HEK293 (cell line): ENCODE data around the gene CXCL6.

Experiments
- AEBP2 ChIP-seq: fragments of 450-650 bp; formaldehyde crosslinking; IDR thresholded peaks from 2 replicates; pipeline ENCODE4 v1.5.1; 2016; ENCODE audit warnings: missing biosample characterization, missing genetic modification characterization, borderline replicate concordance
- CTCF ChIP-seq: fragments of 450-650 bp; formaldehyde crosslinking; IDR thresholded peaks from 2 replicates; pipeline ENCODE4 v1.5.1; 2016; ENCODE audit warnings: missing biosample characterization, missing genetic modification characterization
- GFI1B ChIP-seq: fragments of 450-650 bp; formaldehyde crosslinking; IDR thresholded peaks from 2 replicates; pipeline ENCODE4 v1.5.1; 2016; ENCODE audit warnings: missing biosample characterization, missing genetic modification characterization
- INSM2 ChIP-seq: fragments of 450-650 bp; formaldehyde crosslinking; IDR thresholded peaks from 2 replicates; pipeline ENCODE4 v1.5.1; 2016; ENCODE audit warnings: missing biosample characterization, missing genetic modification characterization
- PATZ1 ChIP-seq: fragments of 450-650 bp; formaldehyde crosslinking; IDR thresholded peaks from 2 replicates; pipeline ENCODE4 v1.5.1; 2016; ENCODE audit warnings: missing biosample characterization, missing genetic modification characterization
- PBX3 ChIP-seq: sonication (generic); formaldehyde crosslinking; IDR thresholded peaks from 2 replicates; pipeline ENCODE4 v1.8.1; 2022; ENCODE audit warnings: mild to moderate bottlenecking, moderate library complexity, missing genetic modification reagents
- TCF7L2 ChIP-seq: IDR thresholded peaks from 2 replicates; pipeline ENCODE4 v1.6.1; 2011; ENCODE audit warnings: low read depth, mild to moderate bottlenecking, inconsistent platforms, low read length, moderate library complexity, borderline replicate concordance
- ZNF175 ChIP-seq: fragments of 450-650 bp; formaldehyde crosslinking; IDR thresholded peaks from 2 replicates; pipeline ENCODE4 v1.5.1; 2016; ENCODE audit warnings: missing biosample characterization, missing genetic modification characterization
- ZNF274 ChIP-seq, 2 experiments: fragments of 200-500 bp in 1 of 2; fragments of 450-650 bp in 1 of 2; sonication (Bioruptor generic) in 1 of 2; formaldehyde crosslinking in 1 of 2; IDR thresholded peaks; 2 replicates each; pipeline versions ENCODE4 v1.5.1 to v1.6.1; 2014 to 2016; ENCODE audit warnings: borderline replicate concordance in 1 of 2, inconsistent platforms in 1 of 2, low read length in 1 of 2, missing biosample characterization in 1 of 2, missing genetic modification characterization in 1 of 2

GRCh38 chr4:73864961-73865360 lies 28.5 kb downstream of the CXCL6 start:
- no peak for TF ChIP-seq TCF7L2
- TF ChIP-seq PBX3 = no peak
- no peak for TF ChIP-seq CTCF (tag by site-specific recombination)
- no peak for TF ChIP-seq ZNF175
- no peak for TF ChIP-seq ZNF274 (IDR thresholded peaks at IDR 0.05; ENCODE audit: low read length)
- TF ChIP-seq ZNF274 (tag by site-specific recombination; IDR thresholded peaks at IDR 0.05; ENCODE audit: borderline replicate concordance) = no peak
- no peak for TF ChIP-seq INSM2 (tag by site-specific recombination)
- TF ChIP-seq PATZ1 (tag by site-specific recombination) = no peak
- TF ChIP-seq AEBP2 (tag by site-specific recombination) = no peak
- no peak for TF ChIP-seq GFI1B
